Measurements from ENCODE around the gene STAT6.

- no peak for TF ChIP-seq CTCF (IDR thresholded peaks at IDR 0.05)
- no peak for TF ChIP-seq EZH2phosphoT487 (IDR thresholded peaks at IDR 0.05)
- TF ChIP-seq EZH2 (IDR thresholded peaks at IDR 0.05): no peak
Measured at GRCh38 chr12:57066245-57066644, 44.9 kb downstream of the STAT6 start.

Measured in neural progenitor cell (in vitro differentiated cells).